ENCODE measurements around the gene EXD3. TPM values are rescaled to one million over a fixed set of nuclear protein-coding genes. Genes with fewer than 3 reads are reported as not detected.

EXD3 gene
- total RNA-seq, 1 experiment from 2014 or later, result 15.3 TPM

DNA sequence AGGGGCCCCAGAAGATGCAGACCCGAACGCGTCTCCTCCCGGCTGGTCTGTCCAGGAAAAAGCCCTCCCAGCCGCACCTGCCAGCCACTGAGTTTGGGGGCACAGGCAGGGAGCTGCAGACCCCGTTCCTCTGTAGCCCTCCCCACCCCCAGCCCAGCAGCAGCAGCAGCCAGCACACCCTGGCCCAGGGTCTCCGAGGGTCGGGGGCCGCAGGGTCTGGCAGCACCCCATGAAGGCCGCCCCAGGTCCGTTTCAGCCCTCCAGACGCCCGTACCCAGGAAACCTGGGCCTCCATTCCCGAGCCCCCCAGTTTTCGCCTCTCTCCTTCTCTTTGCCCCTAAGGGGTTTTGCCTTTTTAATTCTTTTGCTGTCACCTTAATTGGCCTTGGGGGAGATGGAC is 19.7 kb downstream of the EXD3 start:
- H2BK20ac ChIP-seq (ENCODE audit: low read depth, low read length, poor library complexity, severe bottlenecking), result no peak overlapping the region
- no peak overlapping the region for H3K4me2 ChIP-seq (ENCODE audit: insufficient read depth, insufficient read length, low read length)
- no peak overlapping the region for H2BK5ac ChIP-seq (ENCODE audit: insufficient read length, low read length)
- H4K91ac ChIP-seq (ENCODE audit: insufficient read length, low read depth, low read length), result no peak overlapping the region
- H3K36me3 Mint-ChIP-seq (ENCODE audit: insufficient read depth in 1 of 3, low read depth in 3 of 3), result peaks cover 12 to 20% (median 19%) of the 10 kb centered on the region in 3 experiments
- no peak overlapping the region for H4K8ac ChIP-seq (replicated peaks; ENCODE audit: insufficient read length, low read depth, low read length)
- H4K5ac ChIP-seq (ENCODE audit: insufficient read length, low read depth, low read length), result no peak overlapping the region
- H3K79me2 ChIP-seq (ENCODE audit: insufficient read depth, low read length), result no peaks in the 10 kb centered on the region
- H3K79me1 ChIP-seq (ENCODE audit: insufficient read depth, low read depth, low read length, poor library complexity, severe bottlenecking), result no peaks in the 10 kb centered on the region
- H3K18ac ChIP-seq (ENCODE audit: insufficient read length, low read depth, low read length), result no peak overlapping the region
- H3K56ac ChIP-seq (ENCODE audit: insufficient read length, low read depth, low read length), result no peak overlapping the region
- H2AFZ ChIP-seq (ENCODE audit: low read length), result no peak overlapping the region
- H3K9ac ChIP-seq (ENCODE audit: extremely low read depth, insufficient read length, low read length), result no peak overlapping the region
- no peak overlapping the region for H2AK5ac ChIP-seq (ENCODE audit: insufficient read length, low read length)
- H3T11ph ChIP-seq (ENCODE audit: low read length), result no peak overlapping the region
- no CpG with 5 or more reads among the region's 15 CpGs for WGBS (ENCODE audit: extremely low coverage, insufficient read length, low lambda C conversion rate)
- no peak overlapping the region for H2BK15ac ChIP-seq (ENCODE audit: low read depth, low read length)
- H3K27me3 ChIP-seq (ENCODE audit: insufficient read depth, low read length), result no peaks in the 10 kb centered on the region
- H3K23ac ChIP-seq (ENCODE audit: insufficient read length, low read depth, low read length), result no peak overlapping the region
- 0 out of 4 replicates have a peak, but pooled peaks cover 0 to 5% of the 10 kb centered on the region in 2 experiments for H3K4me1 Mint-ChIP-seq
- no peak overlapping the region for H3K27ac ChIP-seq (ENCODE audit: insufficient read length, low read depth, low read length)
- H2BK12ac ChIP-seq (ENCODE audit: insufficient read length, low read depth, low read length), result no peak overlapping the region
- TF ChIP-seq, protein P1, sequence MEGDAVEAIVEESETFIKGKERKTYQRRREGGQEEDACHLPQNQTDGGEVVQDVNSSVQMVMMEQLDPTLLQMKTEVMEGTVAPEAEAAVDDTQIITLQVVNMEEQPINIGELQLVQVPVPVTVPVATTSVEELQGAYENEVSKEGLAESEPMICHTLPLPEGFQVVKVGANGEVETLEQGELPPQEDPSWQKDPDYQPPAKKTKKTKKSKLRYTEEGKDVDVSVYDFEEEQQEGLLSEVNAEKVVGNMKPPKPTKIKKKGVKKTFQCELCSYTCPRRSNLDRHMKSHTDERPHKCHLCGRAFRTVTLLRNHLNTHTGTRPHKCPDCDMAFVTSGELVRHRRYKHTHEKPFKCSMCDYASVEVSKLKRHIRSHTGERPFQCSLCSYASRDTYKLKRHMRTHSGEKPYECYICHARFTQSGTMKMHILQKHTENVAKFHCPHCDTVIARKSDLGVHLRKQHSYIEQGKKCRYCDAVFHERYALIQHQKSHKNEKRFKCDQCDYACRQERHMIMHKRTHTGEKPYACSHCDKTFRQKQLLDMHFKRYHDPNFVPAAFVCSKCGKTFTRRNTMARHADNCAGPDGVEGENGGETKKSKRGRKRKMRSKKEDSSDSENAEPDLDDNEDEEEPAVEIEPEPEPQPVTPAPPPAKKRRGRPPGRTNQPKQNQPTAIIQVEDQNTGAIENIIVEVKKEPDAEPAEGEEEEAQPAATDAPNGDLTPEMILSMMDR (conservative IDR thresholded peaks at IDR 0.05), result no peak
- H3K27ac Mint-ChIP-seq, result no peak overlapping the region
- no peak overlapping the region for H3K4ac ChIP-seq (ENCODE audit: low read depth, low read length)
- H3K4me3 Mint-ChIP-seq, result no peak overlapping the region
- peak; percentile 26 for DNase-seq
- no peaks in the 10 kb centered on the region for H3K9me3 ChIP-seq (ENCODE audit: control insufficient read depth, low read depth, low read length)
- peaks cover 10 to 13% of the 10 kb centered on the region in 2 experiments for H3K9me3 Mint-ChIP-seq
- H3K14ac ChIP-seq (ENCODE audit: insufficient read depth, low read length), result no peak overlapping the region
- H3K4me1 ChIP-seq (ENCODE audit: insufficient read depth, low read length), result no peaks in the 10 kb centered on the region
- no peak overlapping the region for H2BK120ac ChIP-seq (ENCODE audit: low read depth, low read length, poor library complexity, severe bottlenecking)
- H3K23me2 ChIP-seq (ENCODE audit: insufficient read length, low read depth, low read length, poor library complexity, severe bottlenecking), result peaks cover 3% of the 10 kb centered on the region
- no peaks in the 10 kb centered on the region for H4K20me1 ChIP-seq (ENCODE audit: control insufficient read depth, insufficient read depth, insufficient read length)
- peaks cover 8% of the 10 kb centered on the region for H3K27me3 Mint-ChIP-seq (ENCODE audit: low read depth)
